ENCODE measurements around the gene SREBF1.

The SREBF1 gene

GRCh38 chr17:17868641-17869522 lies 32.1 kb upstream of the SREBF1 start:
- ATAC-seq (no peak), DNase-seq (no peak)
- H3K9me3 Mint-ChIP-seq, result no peaks in the 10 kb centered on the region
- H3K4me1 Mint-ChIP-seq, result peaks cover 10% of the 10 kb centered on the region
- no peak overlapping the region for H3K4me3 Mint-ChIP-seq
- H3K27me3 Mint-ChIP-seq, result no peaks in the 10 kb centered on the region
- no peak overlapping the region for H3K27ac Mint-ChIP-seq

GRCh38 chr17:17866897-17867296 lies 30.1 kb upstream of the SREBF1 start:
- DNase-seq (no peak), ATAC-seq (no peak)
- no peak overlapping the region for H3K4me3 Mint-ChIP-seq
- H3K4me1 Mint-ChIP-seq, result peaks cover 30% of the 10 kb centered on the region
- no peaks in the 10 kb centered on the region for H3K27me3 Mint-ChIP-seq
- no peak overlapping the region for H3K27ac Mint-ChIP-seq
- H3K9me3 Mint-ChIP-seq, result no peaks in the 10 kb centered on the region

DNA sequence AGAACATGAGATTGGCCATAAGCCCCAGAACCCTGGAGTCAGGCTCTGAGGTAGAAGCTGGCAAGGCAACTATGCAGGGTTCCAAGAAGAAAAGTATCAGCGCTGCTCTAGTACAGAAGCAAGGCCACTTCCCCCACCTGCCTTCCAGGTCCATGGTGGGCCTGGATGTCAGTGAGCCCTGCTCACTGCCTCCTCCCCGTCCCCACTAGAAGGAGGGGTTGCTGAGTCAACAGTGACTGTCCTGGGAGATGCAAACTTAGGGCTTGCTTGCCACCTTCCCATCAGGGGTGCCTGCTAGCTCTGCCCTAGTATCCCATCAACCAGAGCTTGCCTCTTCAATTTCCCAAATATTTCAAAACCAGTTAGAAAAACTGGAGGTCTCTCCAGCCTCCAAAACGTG lies 29.6 kb upstream of the SREBF1 start:
- H3K27ac Mint-ChIP-seq, result no peak overlapping the region

GRCh38 chr17:17865035-17865434 lies 28.2 kb upstream of the SREBF1 start:
- Mint-ChIP-seq H3K9me3 (no peaks in the 10 kb centered on the region), H3K27me3 (no peaks in the 10 kb centered on the region), H3K27ac (no peak overlapping the region), H3K4me3 (no peak overlapping the region), H3K4me1 (peaks cover 49% of the 10 kb centered on the region)
- ATAC-seq (no peak), DNase-seq (no peak)

More for the DNA sequence above, 29.6 kb upstream of the SREBF1 start:
- no peak for DNase-seq
- no peak overlapping the region for H3K4me3 Mint-ChIP-seq
- H3K27me3 Mint-ChIP-seq, result no peaks in the 10 kb centered on the region
- no peaks in the 10 kb centered on the region for H3K9me3 Mint-ChIP-seq
- ATAC-seq, result no peak
- peaks cover 35% of the 10 kb centered on the region for H3K4me1 Mint-ChIP-seq

- no peaks in the 10 kb centered on the region for H3K9me3 Mint-ChIP-seq
- peaks cover 71% of the 10 kb centered on the region for H3K4me1 Mint-ChIP-seq
- no peaks in the 10 kb centered on the region for H3K27me3 Mint-ChIP-seq
- H3K4me3 Mint-ChIP-seq, result no peak overlapping the region
- ATAC-seq (no peak), DNase-seq (no peak)
- H3K27ac Mint-ChIP-seq, result no peak overlapping the region
Measured at GRCh38 chr17:17860766-17861107, 24.0 kb upstream of the SREBF1 start.

DNA sequence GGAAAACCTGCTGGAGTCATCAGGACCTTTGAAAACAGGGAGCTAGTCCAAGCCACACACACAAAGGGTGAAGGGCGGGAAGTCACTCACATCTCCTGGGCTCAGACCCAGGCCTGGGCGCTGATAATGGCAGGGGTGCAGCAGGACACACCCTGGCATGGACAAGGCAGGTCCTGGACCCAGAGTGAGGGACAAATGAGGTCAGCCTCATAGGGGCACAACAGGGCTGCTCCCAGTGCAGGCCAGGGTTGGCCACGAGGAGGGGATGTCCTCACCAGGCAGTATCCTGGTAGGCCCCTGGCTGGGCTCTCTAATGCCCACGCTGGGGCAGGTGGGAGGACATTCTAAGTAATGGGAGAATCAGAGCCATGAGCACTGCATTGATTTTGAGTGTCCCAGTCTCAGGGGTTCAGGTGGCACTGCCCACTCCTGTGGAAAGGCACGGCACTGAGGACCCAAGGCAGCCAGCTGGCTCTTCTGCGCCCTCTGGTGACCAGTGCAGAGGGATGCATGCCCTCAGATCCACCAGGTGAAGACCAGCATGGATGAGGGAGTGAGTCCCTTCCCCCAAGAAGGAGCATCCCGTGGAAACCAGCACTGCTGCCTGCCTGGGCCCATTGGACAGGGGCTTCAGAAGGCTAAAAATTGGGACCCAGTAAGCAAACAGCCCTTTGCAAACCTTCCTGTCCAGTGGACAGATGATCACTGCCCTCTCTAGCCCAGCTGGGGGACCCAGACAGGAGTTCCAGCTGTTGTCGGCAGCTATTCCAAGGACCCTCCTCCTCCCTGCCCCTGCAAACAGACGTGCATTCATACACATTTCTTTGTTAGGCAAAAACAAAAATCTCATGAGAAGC lies 23.4 kb upstream of the SREBF1 start:
- H3K27me3 Mint-ChIP-seq, result no peaks in the 10 kb centered on the region
- peak; percentile 70 to 71 for DNase-seq
- peak; percentile 88 for ATAC-seq
- H3K9me3 Mint-ChIP-seq, result no peaks in the 10 kb centered on the region
- no peak overlapping the region for H3K4me3 Mint-ChIP-seq
- H3K27ac Mint-ChIP-seq, result peak overlapping the region in 1 of 2 donors; percentile 85
- peaks cover 77% of the 10 kb centered on the region for H3K4me1 Mint-ChIP-seq

DNA sequence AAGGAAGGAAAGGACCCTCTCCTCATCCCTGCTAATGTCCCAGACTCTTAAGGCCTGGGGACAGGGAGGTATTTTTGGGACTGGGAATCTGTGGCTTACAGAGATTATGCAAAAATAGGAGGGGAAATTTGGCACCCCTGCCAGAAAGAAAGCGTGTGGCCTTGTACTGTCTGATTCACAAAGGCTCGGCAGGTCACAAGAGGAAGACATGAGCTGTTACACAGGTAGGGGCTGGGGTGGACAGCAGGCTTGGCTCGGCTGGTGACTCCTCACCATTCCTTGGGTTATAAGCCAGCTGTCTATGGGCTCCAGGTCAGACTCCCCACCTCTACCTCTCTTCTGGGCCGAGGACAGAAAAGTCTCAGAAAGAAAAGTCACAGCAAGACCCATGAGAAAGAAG lies 20.7 kb upstream of the SREBF1 start:
- peaks cover 89% of the 10 kb centered on the region for H3K4me1 Mint-ChIP-seq
- H3K27ac Mint-ChIP-seq, result no peak overlapping the region
- no peaks in the 10 kb centered on the region for H3K27me3 Mint-ChIP-seq
- ATAC-seq, result no peak
- no peaks in the 10 kb centered on the region for H3K9me3 Mint-ChIP-seq
- H3K4me3 Mint-ChIP-seq, result no peak overlapping the region
- DNase-seq, result no peak

DNA sequence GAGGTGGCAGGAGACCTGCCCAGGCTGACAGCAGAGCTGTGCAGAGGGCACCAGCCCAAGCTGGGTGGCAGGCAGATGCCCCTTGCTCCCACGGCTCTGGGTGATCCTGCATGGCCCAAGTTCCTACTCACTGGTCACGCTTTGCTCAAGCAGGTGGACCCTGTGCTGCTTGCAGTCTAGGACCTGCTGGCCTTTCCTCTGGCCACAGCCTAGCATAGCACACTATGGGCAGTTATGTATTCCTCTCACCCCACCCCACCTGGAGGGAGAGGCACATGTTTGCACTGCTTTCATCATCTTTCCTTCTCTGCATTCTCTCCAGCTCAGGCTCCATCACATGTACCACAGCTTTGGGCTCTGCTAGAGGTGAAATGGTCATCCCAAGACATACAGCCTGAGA lies 19.6 kb upstream of the SREBF1 start:
- no peak for DNase-seq
- ATAC-seq, result no peak
- Mint-ChIP-seq H3K9me3 (no peaks in the 10 kb centered on the region), H3K27me3 (no peaks in the 10 kb centered on the region), H3K4me3 (no peak overlapping the region), H3K4me1 (peaks cover 89% of the 10 kb centered on the region), H3K27ac (no peak overlapping the region)

DNA sequence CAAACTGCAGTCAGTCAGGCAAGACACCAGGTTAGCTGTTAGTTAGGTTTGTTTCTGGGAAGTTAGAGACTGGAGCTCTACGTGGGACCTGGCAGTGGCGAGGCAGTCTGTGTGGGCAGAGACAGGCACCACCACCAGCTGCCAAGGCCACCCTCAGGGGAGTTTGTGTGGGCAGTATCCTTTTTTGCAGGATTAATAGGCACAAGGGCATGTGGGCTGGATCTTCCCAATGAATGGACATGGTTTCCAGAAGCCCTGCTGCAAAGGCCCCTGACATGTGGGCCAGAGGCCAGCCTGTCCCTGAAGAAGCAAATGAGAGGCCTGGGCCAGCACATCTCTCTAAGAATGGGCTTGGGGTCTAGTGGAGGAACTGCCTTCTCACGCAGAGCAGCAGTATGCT lies 19.2 kb upstream of the SREBF1 start:
- Mint-ChIP-seq H3K27ac (no peak overlapping the region), H3K4me3 (no peak overlapping the region), H3K4me1 (peaks cover 89% of the 10 kb centered on the region)

DNA sequence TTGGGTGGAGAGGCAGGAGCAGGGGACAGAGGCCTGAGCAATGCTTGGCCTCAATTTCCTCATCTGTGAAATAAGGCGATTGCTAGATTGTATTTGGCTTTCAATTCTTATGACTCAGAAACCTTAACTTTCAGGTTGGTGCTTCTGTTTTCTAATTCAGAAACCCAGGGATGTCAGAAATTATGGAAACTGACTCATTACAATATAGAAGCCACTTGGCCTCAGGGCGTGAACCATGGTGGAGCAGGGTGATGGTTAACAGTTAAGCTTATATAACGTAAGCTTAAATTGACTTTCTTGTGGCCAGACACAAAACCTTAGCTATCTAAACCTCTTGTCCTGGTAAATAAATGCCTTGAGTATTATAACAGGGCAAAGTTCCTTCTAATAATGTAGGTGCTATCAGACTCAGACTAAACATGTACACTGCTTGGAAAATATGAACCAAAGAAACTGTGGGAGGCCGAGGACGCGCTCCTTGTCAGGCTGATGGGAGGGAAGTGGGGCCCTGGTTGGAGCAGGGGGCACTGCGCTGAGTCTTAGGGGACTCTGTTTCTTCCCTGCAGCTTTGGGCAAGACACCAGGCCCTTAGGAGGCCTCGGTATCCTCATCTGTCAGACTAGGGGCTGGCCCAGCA lies 17.1 kb upstream of the SREBF1 start:
- ATAC-seq (peak; percentile 70), DNase-seq (peak; percentile 56 to 80)
- Mint-ChIP-seq H3K4me3 (peak overlapping the region; percentile 82), H3K9me3 (no peaks in the 10 kb centered on the region), H3K27ac (peak overlapping the region; percentile 97 to 99), H3K27me3 (no peaks in the 10 kb centered on the region), H3K4me1 (peaks cover 90% of the 10 kb centered on the region)

More for the DNA sequence above, 19.2 kb upstream of the SREBF1 start:
- DNase-seq, result no peak
- H3K9me3 Mint-ChIP-seq, result no peaks in the 10 kb centered on the region
- H3K27me3 Mint-ChIP-seq, result no peaks in the 10 kb centered on the region
- no peak for ATAC-seq

DNA sequence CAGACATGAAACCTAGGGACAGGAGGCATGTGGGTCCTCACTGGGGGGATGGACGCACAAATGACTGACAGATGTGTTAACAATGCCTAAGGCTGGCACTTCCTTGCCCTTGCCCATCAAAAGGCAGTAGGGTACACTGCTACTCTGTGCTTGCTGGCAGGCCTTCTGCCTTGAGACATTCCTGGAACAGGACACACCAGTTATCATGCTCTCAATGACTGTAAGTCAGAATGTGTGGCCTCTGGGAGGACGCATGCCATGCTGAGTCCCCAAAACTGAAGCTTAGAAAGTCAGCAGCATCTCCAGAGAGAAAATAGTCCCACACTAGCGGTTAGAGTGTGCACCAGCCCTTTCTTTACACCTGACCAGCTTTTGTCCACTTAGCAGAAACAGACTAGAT lies 16.1 kb upstream of the SREBF1 start:
- DNase-seq (no peak), ATAC-seq (no peak)
- Mint-ChIP-seq H3K4me3 (peak overlapping the region; percentile 82), H3K9me3 (no peaks in the 10 kb centered on the region), H3K27ac (peak overlapping the region in 1 of 2 donors; percentile 97), H3K27me3 (no peaks in the 10 kb centered on the region), H3K4me1 (peaks cover 100% of the 10 kb centered on the region)

GRCh38 chr17:17851103-17852002 lies 14.6 kb upstream of the SREBF1 start:
- peaks cover 100% of the 10 kb centered on the region for H3K4me1 Mint-ChIP-seq
- H3K27ac Mint-ChIP-seq, result peak overlapping the region in 1 of 2 donors; percentile 99
- no peaks in the 10 kb centered on the region for H3K9me3 Mint-ChIP-seq
- DNase-seq (no peak), ATAC-seq (no peak)
- H3K4me3 Mint-ChIP-seq, result peak overlapping the region; percentile 81 to 89
- H3K27me3 Mint-ChIP-seq, result no peaks in the 10 kb centered on the region

DNA sequence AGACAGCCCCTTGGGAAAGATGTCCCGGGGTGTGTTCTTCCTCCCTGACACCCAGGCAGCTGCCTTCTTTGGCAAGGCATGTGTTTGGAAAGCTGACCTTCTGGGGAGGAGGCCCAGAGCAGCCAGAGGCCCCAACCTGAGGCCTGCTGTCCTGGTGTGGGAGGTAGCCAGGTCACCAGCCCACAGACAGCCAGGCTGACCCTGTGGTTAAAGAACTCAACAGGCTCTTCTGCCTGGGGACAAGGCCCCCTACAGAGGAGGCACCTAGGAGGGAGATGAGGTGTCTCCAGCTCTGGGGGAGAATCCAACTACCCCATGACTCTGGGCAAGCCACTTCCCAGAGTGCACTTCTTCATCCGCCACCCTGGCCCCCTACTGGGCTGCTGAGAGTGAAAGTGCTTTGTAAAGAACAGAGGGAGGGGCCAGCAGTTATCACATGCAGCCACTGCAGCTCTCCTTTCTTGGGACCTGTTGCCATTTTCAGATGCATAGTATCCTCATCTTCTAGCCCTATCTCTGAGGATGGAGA lies 13.1 kb upstream of the SREBF1 start:
- Mint-ChIP-seq H3K27me3 (no peaks in the 10 kb centered on the region), H3K27ac (peak overlapping the region; percentile 98 to 99), H3K9me3 (no peaks in the 10 kb centered on the region), H3K4me1 (peaks cover 91% of the 10 kb centered on the region), H3K4me3 (peak overlapping the region; percentile 81 to 89)
- ATAC-seq, result peak; percentile 74
- DNase-seq, result peak; percentile 87 to 91

- ATAC-seq, result peak; percentile 83
- Mint-ChIP-seq H3K9me3 (no peaks in the 10 kb centered on the region), H3K27ac (peak overlapping the region; percentile 98 to 99), H3K4me1 (peaks cover 85% of the 10 kb centered on the region), H3K27me3 (no peaks in the 10 kb centered on the region), H3K4me3 (peak overlapping the region; percentile 81 to 89)
- peak; percentile 85 to 94 for DNase-seq
Measured at GRCh38 chr17:17849147-17849820, 12.5 kb upstream of the SREBF1 start.

Measured in stimulated activated naive CD8-positive, alpha-beta T cell treated with anti-CD3 and anti-CD28 coated beads, Interleukin-15, amount 100 ng/mL, for 72 hours (primary cell).